Cardiac muscle cell (in vitro differentiated cells and primary cell): ENCODE results near the gene TENM3. TPM values are rescaled to one million over a fixed set of nuclear protein-coding genes. Genes with fewer than 3 reads are reported as not detected.

ENCODE experiments used
- DNase-seq, 2 donors: peaks; one replicate each; pipeline versions ENCODE4 v3.0.0 to v3.0.0-alpha.2; 2010 to 2017; ENCODE audit warnings: low read depth in 1 of 2, low spot score in 1 of 2
- H3K27ac ChIP-seq: fragments of 200-600 bp; sonication (generic); 2 replicates; pipeline ENCODE4 v1.5.1; 2016
- H3K27me3 ChIP-seq: fragments of 200-600 bp; sonication (generic); 2 replicates; pipeline ENCODE4 v1.6.0; 2016; ENCODE audit warnings: control low read depth
- H3K36me3 ChIP-seq: fragments of 200-600 bp; sonication (generic); 2 replicates; pipeline ENCODE4 v1.5.1; 2016; ENCODE audit warnings: control low read depth
- H3K4me1 ChIP-seq: fragments of 200-600 bp; sonication (generic); 2 replicates; pipeline ENCODE4 v1.8.1; 2017; ENCODE audit warnings: low read depth, mild to moderate bottlenecking, mixed run types
- H3K4me3 ChIP-seq: fragments of 200-600 bp; sonication (generic); 2 replicates; pipeline ENCODE4 v1.5.1; 2016; ENCODE audit warnings: mild to moderate bottlenecking
- H3K9me3 ChIP-seq: fragments of 200-600 bp; sonication (generic); 2 replicates; pipeline ENCODE4 v1.5.1; 2017; ENCODE audit warnings: low read depth, mild to moderate bottlenecking, control low read depth
- CTCF ChIP-seq: IDR thresholded peaks from 2 replicates; pipeline ENCODE4 v1.5.1; 2012; ENCODE audit warnings: low read depth, mild to moderate bottlenecking, low read length
- polyA plus RNA-seq: library from polyadenylated mRNA; unstranded; fragments of >200 nt; fragmentation: Nextera tagmentation; extraction: Ambion mirVana; gene quantifications from 2 replicates; pipeline ENCODE4 v1.2.1, GENCODE V29; 2016
- total RNA-seq: library from RNA; depleted of rRNA; stranded (reverse); fragments of >200 nt; gene quantifications from 2 replicates; pipeline ENCODE4 v1.2.3, GENCODE V29; 2016

Gene TENM3
- total and polyA plus RNA-seq, 2 experiments from 2014 or later, result 12.5 to 24.8 TPM

- peak; percentile 39 to 71 for DNase-seq
- Histone ChIP-seq H3K36me3 (no peaks in the 10 kb centered on the region), H3K27me3 (no peaks in the 10 kb centered on the region), H3K9me3 (no peaks in the 10 kb centered on the region), H3K27ac (peak overlapping the region; percentile 75), H3K4me1 (peaks cover 22% of the 10 kb centered on the region), H3K4me3 (no peak overlapping the region)
- no peak for TF ChIP-seq CTCF
Observed at GRCh38 chr4:182246401-182247205, 3.4 kb downstream of the TENM3 start.

- Histone ChIP-seq H3K27me3 (no peaks in the 10 kb centered on the region), H3K9me3 (no peaks in the 10 kb centered on the region), H3K4me1 (peaks cover 22% of the 10 kb centered on the region), H3K36me3 (no peaks in the 10 kb centered on the region), H3K4me3 (no peak overlapping the region), H3K27ac (no peak overlapping the region)
- DNase-seq, result no peak
- no peak for TF ChIP-seq CTCF
Observed at GRCh38 chr4:182248295-182248694, 5.1 kb downstream of the TENM3 start.

- DNase-seq, result no peak
- Histone ChIP-seq H3K27ac (no peak overlapping the region), H3K9me3 (no peaks in the 10 kb centered on the region), H3K4me1 (peaks cover 21% of the 10 kb centered on the region), H3K4me3 (no peak overlapping the region), H3K36me3 (no peaks in the 10 kb centered on the region), H3K27me3 (peaks cover 3% of the 10 kb centered on the region)
- no peak for TF ChIP-seq CTCF
Observed at GRCh38 chr4:182250446-182250845, 7.2 kb downstream of the TENM3 start.

GRCh38 chr4:182251116-182251515 is 7.9 kb downstream of the TENM3 start:
- peaks cover 15% of the 10 kb centered on the region for H3K4me1 ChIP-seq

GRCh38 chr4:182252220-182252619 is 9.0 kb downstream of the TENM3 start:
- no peak overlapping the region for H3K4me3 ChIP-seq
- no peaks in the 10 kb centered on the region for H3K9me3 ChIP-seq
- H3K36me3 ChIP-seq, result no peaks in the 10 kb centered on the region
- peaks cover 8% of the 10 kb centered on the region for H3K4me1 ChIP-seq
- peaks cover 3% of the 10 kb centered on the region for H3K27me3 ChIP-seq
- H3K27ac ChIP-seq, result no peak overlapping the region
- no peak for DNase-seq
- TF ChIP-seq CTCF, result no peak

More at GRCh38 chr4:182251116-182251515, 7.9 kb downstream of the TENM3 start:
- peaks cover 3% of the 10 kb centered on the region for H3K27me3 ChIP-seq
- H3K36me3 ChIP-seq, result no peaks in the 10 kb centered on the region
- H3K9me3 ChIP-seq, result no peaks in the 10 kb centered on the region
- no peak for TF ChIP-seq CTCF
- no peak overlapping the region for H3K27ac ChIP-seq
- DNase-seq, result no peak
- H3K4me3 ChIP-seq, result no peak overlapping the region
